MM.1S (cell line): ENCODE results near the gene DAZAP1.

ENCODE experiments used
- DNase-seq: peaks from one replicate; pipeline ENCODE4 v3.0.0-alpha.2; 2015
- H2AFZ ChIP-seq: fragments of 300-600 bp; sonication (generic); 2 replicates; pipeline ENCODE4 v1.6.0; 2016; ENCODE audit warnings: antibody characterized with exemption, low read length
- H3F3A ChIP-seq: fragments of 300-600 bp; sonication (generic); 2 replicates; pipeline ENCODE4 v1.6.1; 2016; ENCODE audit warnings: mild to moderate bottlenecking, antibody characterized with exemption, low read length, moderate library complexity, mixed read lengths; ENCODE audit not compliant: insufficient read depth
- H3K27ac ChIP-seq: fragments of 300-600 bp; sonication (generic); 2 replicates; pipeline ENCODE4 v1.5.1; 2016; ENCODE audit warnings: mild to moderate bottlenecking, low read length
- H3K27me3 ChIP-seq: fragments of 300-600 bp; sonication (generic); replicated peaks from 2 replicates; pipeline ENCODE4 v1.6.0; 2016; ENCODE audit warnings: low read length; ENCODE audit not compliant: insufficient read depth
- H3K36me3 ChIP-seq: fragments of 300-600 bp; sonication (generic); replicated peaks from 2 replicates; pipeline ENCODE4 v1.6.1; 2016; ENCODE audit warnings: mild to moderate bottlenecking, low read length, mixed read lengths; ENCODE audit not compliant: insufficient read depth
- H3K4me1 ChIP-seq: fragments of 300-600 bp; sonication (generic); 2 replicates; pipeline ENCODE4 v1.6.1; 2016; ENCODE audit warnings: low read length, mixed read lengths
- H3K4me2 ChIP-seq: fragments of 300-600 bp; sonication (generic); 2 replicates; pipeline ENCODE4 v1.6.0; 2016; ENCODE audit warnings: low read depth, low read length
- H3K4me3 ChIP-seq: fragments of 300-600 bp; sonication (generic); 2 replicates; pipeline ENCODE4 v1.5.1; 2016; ENCODE audit warnings: low read length, mixed read lengths
- H3K79me2 ChIP-seq: fragments of 300-600 bp; sonication (generic); 2 replicates; pipeline ENCODE4 v1.6.1; 2016; ENCODE audit warnings: mixed run types, low read length, mixed read lengths
- H3K9ac ChIP-seq: fragments of 300-600 bp; sonication (generic); 2 replicates; pipeline ENCODE4 v1.6.1; 2016; ENCODE audit warnings: low read length, mixed read lengths
- H3K9me2 ChIP-seq: fragments of 300-600 bp; sonication (generic); replicated peaks from 2 replicates; pipeline ENCODE4 v1.6.1; 2016; ENCODE audit warnings: mild to moderate bottlenecking, low read length, mixed read lengths; ENCODE audit not compliant: insufficient read depth
- H3K9me3 ChIP-seq: fragments of 300-600 bp; sonication (generic); replicated peaks from 2 replicates; pipeline ENCODE4 v1.6.1; 2016; ENCODE audit warnings: mild to moderate bottlenecking, low read length, mixed read lengths; ENCODE audit not compliant: insufficient read depth
- H4K20me1 ChIP-seq: fragments of 300-600 bp; sonication (generic); 2 replicates; pipeline ENCODE4 v1.6.1; 2016; ENCODE audit warnings: mild to moderate bottlenecking, low read length, moderate library complexity, mixed read lengths; ENCODE audit not compliant: insufficient read depth
- EZH2 ChIP-seq: fragments of 300-600 bp; sonication (generic); optimal IDR thresholded peaks from 2 replicates; pipeline ENCODE3; 2017; ENCODE audit warnings: low read depth, mild to moderate bottlenecking, antibody characterized with exemption, low read length, mixed read lengths
- EZH2phosphoT487 ChIP-seq: fragments of 300-600 bp; sonication (generic); IDR thresholded peaks from 2 replicates; pipeline ENCODE4 v1.6.1; 2018; ENCODE audit warnings: antibody characterized with exemption, low read length
- TF ChIP-seq, protein P1 (sequence below): fragments of 300-600 bp; sonication (generic); IDR thresholded peaks from 2 replicates; pipeline ENCODE4 v1.5.1; 2016; ENCODE audit warnings: antibody characterized with exemption, low read length, mixed read lengths

The DAZAP1 gene

DNA sequence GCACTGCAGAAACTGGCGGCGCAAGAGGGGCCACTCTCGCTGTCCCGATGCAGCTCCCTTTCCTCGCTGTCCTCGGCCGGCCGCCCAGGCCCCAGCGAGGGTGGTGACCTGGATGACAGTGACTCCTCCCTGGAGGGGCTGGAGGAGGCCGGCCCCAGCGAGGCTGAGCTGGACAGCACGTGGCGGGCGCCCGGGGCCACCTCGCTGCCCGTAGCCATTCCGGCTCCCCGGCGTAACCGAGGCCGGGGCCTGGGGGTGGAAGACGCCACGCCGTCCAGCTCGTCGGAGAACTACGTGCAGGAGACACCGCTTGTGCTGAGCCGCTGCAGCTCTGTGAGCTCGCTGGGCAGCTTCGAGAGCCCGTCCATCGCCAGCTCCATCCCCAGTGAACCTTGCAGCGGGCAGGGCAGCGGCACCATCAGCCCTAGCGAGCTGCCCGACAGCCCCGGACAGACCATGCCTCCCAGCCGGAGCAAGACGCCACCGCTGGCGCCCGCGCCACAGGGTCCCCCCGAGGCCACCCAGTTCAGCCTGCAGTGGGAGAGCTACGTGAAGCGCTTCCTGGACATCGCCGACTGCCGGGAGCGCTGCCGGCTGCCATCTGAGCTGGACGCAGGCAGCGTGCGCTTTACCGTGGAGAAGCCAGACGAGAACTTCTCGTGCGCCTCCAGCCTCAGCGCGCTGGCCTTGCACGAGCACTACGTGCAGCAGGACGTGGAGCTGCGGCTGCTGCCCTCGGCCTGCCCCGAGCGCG, 59.3 kb downstream of the DAZAP1 start:
- no peak for TF ChIP-seq EZH2
- no peak for TF ChIP-seq EZH2phosphoT487
- Histone ChIP-seq H3K36me3 (no peaks in the 10 kb centered on the region), H3K4me2 (no peak overlapping the region), H3K9ac (no peak overlapping the region), H3K27me3 (peaks cover 34% of the 10 kb centered on the region), H3K9me2 (no peaks in the 10 kb centered on the region), H3K4me3 (no peak overlapping the region), H4K20me1 (peaks cover 8% of the 10 kb centered on the region), H3K79me2 (no peaks in the 10 kb centered on the region), H3F3A (peaks cover 6% of the 10 kb centered on the region; the same call in 1 of the 2 replicates), H2AFZ (no peak overlapping the region), H3K27ac (no peak overlapping the region), H3K4me1 (peaks cover 14% of the 10 kb centered on the region; the same call in 1 of the 2 replicates), H3K9me3 (no peaks in the 10 kb centered on the region)
- DNase-seq = no peak

DNA sequence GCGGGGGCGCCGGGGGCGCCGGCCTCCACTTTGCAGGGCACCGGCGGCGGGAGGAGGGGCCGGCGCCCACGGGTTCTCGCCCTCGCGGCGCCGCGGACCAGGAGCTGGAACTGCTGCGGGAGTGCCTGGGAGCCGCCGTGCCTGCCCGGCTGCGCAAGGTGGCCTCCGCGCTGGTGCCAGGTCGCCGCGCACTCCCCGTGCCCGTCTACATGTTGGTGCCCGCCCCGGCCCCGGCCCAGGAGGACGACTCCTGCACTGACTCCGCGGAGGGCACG, 59.8 kb downstream of the DAZAP1 start:
- Histone ChIP-seq H3K9me2 (no peaks in the 10 kb centered on the region), H3K4me3 (no peak overlapping the region)

DNA sequence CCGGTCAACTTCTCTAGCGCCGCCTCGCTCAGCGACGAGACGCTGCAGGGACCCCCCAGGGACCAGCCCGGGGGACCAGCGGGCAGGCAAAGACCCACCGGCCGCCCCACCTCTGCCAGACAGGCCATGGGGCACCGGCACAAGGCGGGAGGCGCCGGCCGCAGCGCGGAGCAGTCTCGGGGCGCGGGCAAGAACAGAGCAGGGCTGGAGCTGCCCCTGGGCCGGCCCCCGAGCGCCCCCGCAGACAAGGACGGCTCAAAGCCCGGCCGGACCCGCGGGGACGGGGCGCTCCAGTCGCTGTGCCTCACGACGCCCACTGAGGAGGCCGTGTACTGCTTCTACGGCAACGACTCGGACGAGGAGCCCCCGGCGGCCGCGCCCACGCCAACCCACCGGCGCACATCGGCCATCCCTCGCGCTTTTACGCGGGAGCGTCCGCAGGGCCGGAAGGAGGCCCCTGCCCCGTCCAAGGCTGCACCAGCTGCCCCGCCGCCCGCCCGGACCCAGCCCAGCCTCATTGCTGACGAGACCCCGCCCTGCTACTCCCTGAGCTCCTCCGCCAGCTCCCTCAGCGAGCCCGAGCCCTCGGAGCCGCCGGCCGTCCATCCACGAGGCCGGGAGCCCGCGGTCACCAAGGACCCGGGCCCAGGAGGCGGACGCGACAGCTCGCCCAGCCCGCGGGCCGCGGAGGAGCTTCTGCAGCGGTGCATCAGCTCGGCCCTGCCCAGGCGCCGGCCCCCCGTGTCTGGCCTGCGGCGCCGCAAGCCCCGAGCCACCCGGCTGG, 60.3 kb downstream of the DAZAP1 start:
- H3K36me3 ChIP-seq = no peaks in the 10 kb centered on the region
- H4K20me1 ChIP-seq = peaks cover 14% of the 10 kb centered on the region
- H3K9me3 ChIP-seq = no peaks in the 10 kb centered on the region
- no peak overlapping the region for H3K4me2 ChIP-seq
- H3K9me2 ChIP-seq = no peaks in the 10 kb centered on the region
- H3K27ac ChIP-seq = no peak overlapping the region
- TF ChIP-seq, protein P1, sequence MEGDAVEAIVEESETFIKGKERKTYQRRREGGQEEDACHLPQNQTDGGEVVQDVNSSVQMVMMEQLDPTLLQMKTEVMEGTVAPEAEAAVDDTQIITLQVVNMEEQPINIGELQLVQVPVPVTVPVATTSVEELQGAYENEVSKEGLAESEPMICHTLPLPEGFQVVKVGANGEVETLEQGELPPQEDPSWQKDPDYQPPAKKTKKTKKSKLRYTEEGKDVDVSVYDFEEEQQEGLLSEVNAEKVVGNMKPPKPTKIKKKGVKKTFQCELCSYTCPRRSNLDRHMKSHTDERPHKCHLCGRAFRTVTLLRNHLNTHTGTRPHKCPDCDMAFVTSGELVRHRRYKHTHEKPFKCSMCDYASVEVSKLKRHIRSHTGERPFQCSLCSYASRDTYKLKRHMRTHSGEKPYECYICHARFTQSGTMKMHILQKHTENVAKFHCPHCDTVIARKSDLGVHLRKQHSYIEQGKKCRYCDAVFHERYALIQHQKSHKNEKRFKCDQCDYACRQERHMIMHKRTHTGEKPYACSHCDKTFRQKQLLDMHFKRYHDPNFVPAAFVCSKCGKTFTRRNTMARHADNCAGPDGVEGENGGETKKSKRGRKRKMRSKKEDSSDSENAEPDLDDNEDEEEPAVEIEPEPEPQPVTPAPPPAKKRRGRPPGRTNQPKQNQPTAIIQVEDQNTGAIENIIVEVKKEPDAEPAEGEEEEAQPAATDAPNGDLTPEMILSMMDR = no peak
- TF ChIP-seq EZH2phosphoT487 = no peak
- peaks cover 14% of the 10 kb centered on the region; the same call in 1 of the 2 replicates for H3K4me1 ChIP-seq
- no peak for DNase-seq
- no peaks in the 10 kb centered on the region for H3K79me2 ChIP-seq
- H3K9ac ChIP-seq = no peak overlapping the region
- no peak overlapping the region for H3K4me3 ChIP-seq
- no peak overlapping the region for H2AFZ ChIP-seq
- peaks cover 40% of the 10 kb centered on the region for H3K27me3 ChIP-seq
- H3F3A ChIP-seq = peaks cover 9% of the 10 kb centered on the region; the same call in 1 of the 2 replicates

More for the DNA sequence above, 59.8 kb downstream of the DAZAP1 start:
- TF ChIP-seq, protein P1 = no peak
- TF ChIP-seq EZH2phosphoT487 (no peak), EZH2 (no peak)
- Histone ChIP-seq H4K20me1 (peaks cover 13% of the 10 kb centered on the region), H3K4me2 (no peak overlapping the region), H3K9me3 (no peaks in the 10 kb centered on the region), H3K36me3 (no peaks in the 10 kb centered on the region), H3F3A (peaks cover 9% of the 10 kb centered on the region; the same call in 1 of the 2 replicates), H3K79me2 (no peaks in the 10 kb centered on the region), H2AFZ (no peak overlapping the region), H3K27me3 (peaks cover 39% of the 10 kb centered on the region), H3K27ac (no peak overlapping the region), H3K4me1 (peaks cover 14% of the 10 kb centered on the region; the same call in 1 of the 2 replicates), H3K9ac (no peak overlapping the region)
- no peak for DNase-seq
